ENCODE measurements around the gene FREM1.
"Not testable (repeated sequence)": the region's sequence is repeated elsewhere in the genome, so short reads cannot be mapped to it uniquely, and the experiment has no call there.

Gene FREM1

GRCh38 chr9:14923701-14924100, 13.5 kb upstream of the FREM1 start:
- no peak for TF ChIP-seq CTCF (IDR thresholded peaks at IDR 0.05; ENCODE audit: low read depth, low read length, missing control alignments)
- Histone ChIP-seq H3K27me3 (replicated peaks) (no peaks in the 10 kb centered on the region), H3K36me3 (replicated peaks) (no peaks in the 10 kb centered on the region), H3K4me3 (ENCODE audit: low read depth, low read length) (no peak overlapping the region), H3K27ac (no peak overlapping the region)
- DNase-seq: no peak
- in situ Hi-C loops (cut with HindIII; ENCODE audit: low pct_ligation_motif_present, low sequenced_read_pairs): no loop called here

- H3K4me3 ChIP-seq (ENCODE audit: low read depth, low read length); H3K27ac ChIP-seq; in situ Hi-C loops (cut with HindIII; ENCODE audit: low pct_ligation_motif_present, low sequenced_read_pairs); H3K36me3 ChIP-seq (replicated peaks); DNase-seq; H3K27me3 ChIP-seq (replicated peaks): not testable (repeated sequence)
Measured at GRCh38 chr9:14920805-14921204, 10.6 kb upstream of the FREM1 start.

GRCh38 chr9:14913366-14913765, 3.1 kb upstream of the FREM1 start:
- TF ChIP-seq CTCF (IDR thresholded peaks at IDR 0.05; ENCODE audit: low read depth, low read length, missing control alignments): no peak
- H3K4me3 ChIP-seq (ENCODE audit: low read depth, low read length): no peak overlapping the region
- no peak for DNase-seq
- H3K27me3 ChIP-seq (replicated peaks): no peaks in the 10 kb centered on the region
- H3K27ac ChIP-seq: no peak overlapping the region
- no peaks in the 10 kb centered on the region for H3K36me3 ChIP-seq (replicated peaks)
- in situ Hi-C loops (cut with HindIII; ENCODE audit: low pct_ligation_motif_present, low sequenced_read_pairs): no loop called here

GRCh38 chr9:14912859-14913258, 2.6 kb upstream of the FREM1 start:
- H3K36me3 ChIP-seq (replicated peaks): no peaks in the 10 kb centered on the region
- DNase-seq: no peak
- in situ Hi-C loops (cut with HindIII; ENCODE audit: low pct_ligation_motif_present, low sequenced_read_pairs): no loop called here
- H3K4me3 ChIP-seq (ENCODE audit: low read depth, low read length): no peak overlapping the region
- no peak overlapping the region for H3K27ac ChIP-seq
- TF ChIP-seq CTCF (IDR thresholded peaks at IDR 0.05; ENCODE audit: low read depth, low read length, missing control alignments): no peak
- no peaks in the 10 kb centered on the region for H3K27me3 ChIP-seq (replicated peaks)

GRCh38 chr9:14911046-14911445, 818 bp upstream of the FREM1 start:
- Histone ChIP-seq H3K4me3 (ENCODE audit: low read depth, low read length) (no peak overlapping the region), H3K27me3 (replicated peaks) (no peaks in the 10 kb centered on the region), H3K27ac (no peak overlapping the region), H3K36me3 (replicated peaks) (no peaks in the 10 kb centered on the region)
- in situ Hi-C loops (cut with HindIII; ENCODE audit: low pct_ligation_motif_present, low sequenced_read_pairs): no loop called here
- DNase-seq: no peak
- no peak for TF ChIP-seq CTCF (IDR thresholded peaks at IDR 0.05; ENCODE audit: low read depth, low read length, missing control alignments)

GRCh38 chr9:14909601-14909960, 647 bp downstream of the FREM1 start:
- no peak overlapping the region for H3K27ac ChIP-seq
- in situ Hi-C loops (cut with HindIII; ENCODE audit: low pct_ligation_motif_present, low sequenced_read_pairs): no loop called here

More at GRCh38 chr9:14909601-14909960, 647 bp downstream of the FREM1 start:
- DNase-seq: no peak
- TF ChIP-seq CTCF (IDR thresholded peaks at IDR 0.05; ENCODE audit: low read depth, low read length, missing control alignments): no peak
- Histone ChIP-seq H3K4me3 (ENCODE audit: low read depth, low read length) (no peak overlapping the region), H3K36me3 (replicated peaks) (no peaks in the 10 kb centered on the region), H3K27me3 (replicated peaks) (no peaks in the 10 kb centered on the region)

Data from brain microvascular endothelial cell (primary cell).